HG02798 (cell line): ENCODE measurements around the gene SH3BP2.
A peak's percentile ranks its signal among the peaks of the same experiment; 100 is the strongest.

Experiments used
- ATAC-seq: cut with Tn5 transposase; IDR thresholded peaks from one replicate; pipeline ENCODE4 v1.9.1; 2021; ENCODE audit warnings: mild to moderate bottlenecking; ENCODE audit not compliant: unreplicated experiment, poor library complexity

SH3BP2 gene

DNA sequence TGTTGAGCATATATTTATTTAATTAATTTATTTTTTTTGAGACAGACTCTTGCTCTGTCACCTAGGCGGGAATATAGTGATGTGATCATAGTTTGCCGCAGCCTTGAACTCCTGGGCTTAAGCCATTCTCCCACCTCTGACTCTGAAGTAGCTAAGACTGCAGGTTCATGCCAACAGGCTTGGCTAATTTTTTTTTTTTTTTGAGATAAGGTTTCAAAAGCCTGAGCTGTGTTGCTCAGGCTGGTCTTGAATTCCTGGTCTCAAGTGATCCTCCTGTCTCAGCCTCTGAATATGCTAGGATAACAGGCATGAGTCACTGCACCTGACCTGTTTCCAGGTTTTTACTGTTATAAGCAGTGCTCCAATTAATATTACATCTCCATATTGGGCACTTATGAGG lies 55.6 kb downstream of the SH3BP2 start:
- ATAC-seq: no peak

DNA sequence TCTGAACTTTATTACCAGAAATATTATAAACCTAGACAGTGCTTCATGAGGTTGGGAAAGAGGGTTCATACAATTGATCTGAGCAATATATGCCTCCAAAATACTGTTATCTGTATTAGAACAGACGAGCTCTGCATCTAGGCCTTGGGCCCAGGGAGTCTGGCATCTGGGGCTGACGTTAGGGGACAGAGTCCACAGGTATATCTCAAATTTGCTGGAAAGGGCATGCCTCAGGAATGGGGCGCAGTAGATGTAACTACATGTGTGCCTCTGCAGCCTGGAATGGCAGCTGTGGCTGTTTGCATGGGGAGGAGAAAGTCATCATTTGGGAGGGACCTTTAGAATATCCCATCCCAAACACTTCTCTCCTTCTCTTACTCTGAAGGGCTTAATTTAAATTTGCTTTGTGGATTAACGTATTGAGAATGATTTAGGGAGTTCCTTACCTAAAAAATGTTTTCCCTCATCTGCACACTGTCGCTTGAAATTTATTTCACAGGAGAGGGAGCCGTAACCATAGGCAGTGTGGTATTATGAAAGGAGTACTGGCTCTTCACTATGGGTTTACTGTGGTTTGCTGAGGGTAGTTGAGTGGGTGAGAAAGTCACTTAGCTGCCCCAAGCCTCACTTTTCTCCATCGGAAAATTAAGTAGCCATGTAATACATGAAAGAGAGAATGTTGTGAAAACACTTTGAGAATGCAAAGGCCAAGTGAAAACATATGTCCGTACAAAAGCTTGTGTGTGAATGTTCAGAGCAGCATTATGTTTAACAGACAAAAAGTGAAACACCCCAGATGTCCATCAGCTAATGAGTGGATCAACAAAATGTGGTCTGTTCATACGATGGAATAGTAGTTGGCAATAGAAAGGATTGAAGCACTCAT lies 56.6 kb downstream of the SH3BP2 start:
- no peak for ATAC-seq

DNA sequence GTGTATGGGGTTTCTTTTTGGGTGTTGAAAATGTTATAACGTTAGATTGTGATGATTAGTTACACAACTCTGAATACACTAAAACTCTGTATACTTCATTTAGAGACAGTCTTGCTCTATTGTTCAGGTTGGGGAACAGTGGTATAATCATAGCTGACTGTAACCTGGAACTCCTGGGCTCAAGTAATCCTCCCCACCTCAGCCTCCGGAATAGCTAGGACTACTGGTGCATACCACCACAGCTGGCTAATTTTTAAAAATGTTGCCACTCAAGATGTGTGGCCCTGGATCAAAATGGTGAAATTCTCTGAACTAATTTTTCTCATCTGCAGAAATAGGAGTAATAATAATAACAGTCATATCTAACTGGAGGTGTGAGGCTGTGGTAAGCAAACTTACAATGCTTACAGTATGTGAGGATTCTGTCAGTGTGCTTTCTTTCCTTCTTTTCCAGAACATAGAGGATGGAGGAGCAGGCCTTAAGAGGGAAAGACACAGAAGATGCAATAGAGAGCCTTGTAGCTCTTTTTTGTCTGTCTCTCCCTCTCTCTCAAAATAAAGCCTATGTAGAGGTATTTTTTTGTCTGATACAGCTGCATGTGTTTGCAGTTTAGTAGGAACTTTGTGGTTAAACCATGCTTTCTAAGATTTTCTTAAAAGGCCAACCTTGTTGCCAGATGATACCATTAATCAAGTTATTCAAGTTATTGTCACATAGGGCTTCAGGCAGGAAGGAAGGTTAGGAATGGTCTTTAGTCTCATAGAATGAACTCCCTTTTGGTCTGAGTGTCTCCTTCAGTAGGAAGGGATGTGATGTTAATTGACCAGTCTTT lies 58.3 kb downstream of the SH3BP2 start:
- ATAC-seq: no peak

- ATAC-seq: peak; percentile 61
Observed at GRCh38 chr4:2852481-2852921, 59.6 kb downstream of the SH3BP2 start.

GRCh38 chr4:2855584-2855983 lies 62.7 kb downstream of the SH3BP2 start:
- ATAC-seq: no peak

GRCh38 chr4:2856266-2856665 lies 63.4 kb downstream of the SH3BP2 start:
- no peak for ATAC-seq

DNA sequence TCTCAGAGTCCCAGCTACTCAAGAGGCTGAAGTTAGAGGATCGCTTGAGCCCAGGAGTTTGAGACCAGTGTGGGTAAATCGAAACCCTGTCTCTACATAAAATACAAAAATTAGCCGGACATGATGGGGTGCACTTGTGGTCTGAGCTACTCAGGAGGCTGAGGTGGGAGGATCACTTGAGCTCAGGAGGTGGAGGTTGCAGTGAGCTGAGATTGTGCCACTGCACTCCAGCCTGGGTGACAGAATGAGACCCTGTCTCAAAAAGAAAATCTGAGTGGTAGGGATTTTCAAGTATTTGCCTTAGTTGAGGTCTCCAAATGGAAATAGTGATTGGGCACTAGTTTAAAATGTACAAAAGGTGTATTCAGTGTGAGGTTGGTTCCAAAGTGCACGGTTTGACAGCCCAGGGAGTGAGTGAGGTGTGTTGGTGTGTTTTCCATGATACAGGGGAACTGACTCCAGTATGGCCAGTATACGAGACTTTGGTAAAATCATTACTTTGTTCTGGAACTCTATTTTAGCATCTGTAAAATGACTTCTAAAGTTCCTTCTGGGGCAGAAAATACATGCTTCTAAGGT lies 64.6 kb downstream of the SH3BP2 start:
- no peak for ATAC-seq

DNA sequence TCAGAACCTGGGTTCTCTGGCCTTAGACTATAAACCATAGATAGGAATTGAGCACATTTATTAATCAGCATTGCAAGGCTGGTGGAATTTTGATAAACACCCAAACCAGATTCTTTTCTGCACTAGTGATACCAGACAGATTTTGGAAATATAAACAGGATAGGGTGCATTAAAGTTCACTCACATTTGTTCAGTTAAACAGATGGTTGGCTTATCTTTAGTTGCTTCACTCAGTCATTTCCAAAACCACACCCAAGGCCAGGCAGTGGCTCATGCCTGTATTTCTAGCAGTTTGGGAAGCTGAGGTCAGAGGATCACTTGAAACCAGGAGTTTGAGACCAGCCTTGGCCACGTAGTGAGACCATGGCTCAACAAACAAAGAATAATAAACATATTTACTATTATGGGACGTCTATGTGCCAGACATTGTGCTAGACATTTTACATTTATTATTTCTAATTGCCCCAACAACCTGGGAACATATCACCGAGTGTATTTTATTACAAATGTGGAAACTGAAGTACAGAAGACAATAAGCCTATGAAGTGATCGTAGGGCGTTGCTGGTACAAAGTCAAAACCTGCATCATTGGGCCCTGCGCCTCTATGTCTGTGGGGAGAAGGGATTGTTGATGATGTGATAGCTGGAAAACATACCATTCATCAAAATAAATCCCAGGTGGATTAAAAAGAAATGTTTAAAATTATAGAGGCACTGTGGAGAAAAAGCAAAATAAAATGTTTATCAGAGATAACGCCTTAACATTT lies 65.7 kb downstream of the SH3BP2 start:
- no peak for ATAC-seq

GRCh38 chr4:2859514-2859913 lies 66.6 kb downstream of the SH3BP2 start:
- ATAC-seq: no peak

DNA sequence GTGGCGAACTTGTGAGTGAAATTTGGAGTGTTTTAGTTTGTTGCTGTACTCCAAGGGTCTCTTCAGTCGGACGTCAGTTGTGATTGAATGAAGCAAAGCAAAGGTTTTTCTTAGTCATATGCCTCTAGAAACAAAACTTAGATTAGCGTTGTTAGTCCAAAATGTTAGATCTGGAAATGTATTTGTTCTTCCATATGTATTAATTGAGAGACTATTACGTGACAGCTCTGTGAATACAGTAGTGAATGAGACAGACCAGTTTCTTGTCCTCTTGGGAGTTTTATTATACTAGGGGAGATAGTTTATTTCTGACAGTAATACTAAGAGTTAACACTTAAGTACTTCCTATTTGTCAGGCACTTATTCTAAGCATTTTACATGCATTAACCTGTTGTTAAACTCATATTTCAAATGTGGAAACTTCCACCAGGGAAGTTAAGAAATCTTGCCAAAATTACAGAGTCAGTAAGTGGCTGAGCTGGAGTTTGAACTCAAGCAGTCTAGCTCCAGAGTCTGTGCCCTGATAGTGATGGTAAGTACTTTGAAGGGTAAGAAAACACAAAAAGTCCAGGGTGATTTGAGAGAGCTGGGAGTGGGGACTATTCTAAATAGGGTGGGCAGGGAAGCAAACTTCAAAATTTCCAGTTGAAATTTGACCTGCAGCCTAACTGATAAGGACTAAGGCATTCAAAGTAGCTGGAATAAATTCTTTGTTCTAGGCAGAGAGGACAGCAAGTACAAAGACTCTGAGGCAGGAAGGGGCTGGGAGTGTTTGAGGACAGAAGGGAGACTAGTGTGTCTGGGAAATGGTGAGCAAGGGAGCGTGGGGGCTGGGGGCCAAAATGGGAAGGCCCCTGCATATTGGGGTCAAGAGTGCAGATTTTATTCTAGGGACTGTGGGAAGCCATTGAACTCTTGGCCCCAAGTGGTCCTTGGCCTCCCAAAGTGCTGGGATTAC lies 67.8 kb downstream of the SH3BP2 start:
- ATAC-seq: no peak

DNA sequence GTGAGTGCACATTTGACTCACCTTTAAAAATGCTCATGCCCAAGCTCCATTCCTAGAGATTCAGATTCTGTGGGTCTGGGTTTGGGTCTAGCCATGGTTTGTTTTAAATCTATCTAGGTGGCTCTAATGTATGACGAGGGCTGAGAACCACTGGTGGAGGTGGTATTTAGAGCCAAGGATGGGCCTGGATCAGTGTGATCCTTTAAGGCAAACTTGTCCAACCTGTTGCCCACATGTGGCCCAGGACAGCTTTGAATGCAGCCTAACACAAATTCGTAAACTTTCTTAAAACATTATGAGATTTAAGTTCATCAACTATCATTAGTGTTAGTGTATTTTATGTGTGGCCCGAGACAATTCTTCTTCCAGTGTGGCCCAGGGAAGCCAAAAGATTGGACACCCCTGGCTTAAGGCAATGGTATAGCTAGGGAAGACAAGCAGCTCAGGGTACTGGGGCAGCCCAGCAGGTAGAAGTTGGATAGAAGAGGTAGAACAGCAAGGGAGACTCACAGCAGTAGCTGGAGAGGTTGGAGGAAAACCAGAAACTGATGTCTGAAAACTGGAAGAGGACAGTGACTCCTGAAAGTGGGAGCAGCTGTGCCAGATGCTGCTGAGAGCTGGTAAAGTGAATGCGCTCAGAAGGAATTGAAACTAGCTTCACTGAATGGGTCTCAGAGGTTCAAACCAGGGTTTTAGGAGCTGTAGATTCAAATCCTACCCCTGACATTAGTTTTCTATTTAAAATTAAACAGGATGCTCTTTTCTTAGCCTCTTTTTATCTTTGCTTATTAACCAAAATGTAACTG lies 68.9 kb downstream of the SH3BP2 start:
- no peak for ATAC-seq

GRCh38 chr4:2862528-2862927 lies 69.6 kb downstream of the SH3BP2 start:
- ATAC-seq: no peak

DNA sequence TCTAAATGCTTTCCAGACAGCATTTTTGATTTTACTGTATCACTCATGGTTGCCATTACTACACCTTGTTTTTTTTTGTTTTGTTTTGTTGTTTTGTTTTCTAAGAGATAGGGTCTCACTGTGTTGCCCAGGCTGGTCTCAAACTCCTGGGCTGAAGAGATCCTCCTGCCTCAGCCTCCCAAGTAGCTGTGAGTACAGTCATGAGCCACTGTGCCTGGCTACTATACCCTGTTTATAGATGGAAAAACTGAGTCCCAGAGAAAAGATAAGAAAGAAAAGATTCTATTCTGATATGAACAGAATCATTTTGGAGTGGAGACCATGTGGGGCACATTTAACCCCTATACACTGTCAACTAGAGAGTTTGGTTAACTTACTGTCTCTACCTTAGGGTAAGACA lies 70.8 kb downstream of the SH3BP2 start:
- no peak for ATAC-seq

DNA sequence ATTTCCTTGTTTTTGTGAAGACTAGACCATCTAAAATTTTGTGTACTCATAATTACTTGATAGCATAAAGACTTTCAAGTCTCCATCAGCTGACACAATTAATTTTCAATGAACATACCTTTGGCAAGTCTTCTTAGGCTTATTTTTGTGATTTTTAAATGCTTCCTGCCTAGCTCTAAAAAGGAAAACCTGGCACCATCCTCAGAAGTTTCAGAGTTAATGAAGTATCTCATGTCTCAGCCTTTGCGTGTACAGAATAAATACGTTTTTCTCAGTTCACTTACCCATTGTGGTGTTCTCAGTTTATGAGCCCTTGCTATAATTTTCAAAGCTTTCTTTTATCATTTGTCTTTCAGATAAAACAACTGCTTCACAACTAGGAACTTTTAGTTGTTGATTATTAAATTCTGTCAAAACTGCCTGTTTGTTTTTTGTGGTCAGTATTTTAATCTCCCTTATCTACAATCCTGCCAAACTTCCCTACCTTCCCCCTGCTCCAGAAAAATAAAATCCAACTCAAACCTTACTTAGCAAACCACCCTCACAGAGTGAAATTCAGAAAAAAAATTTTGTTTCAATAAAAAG lies 72.4 kb downstream of the SH3BP2 start:
- ATAC-seq: no peak

GRCh38 chr4:2866160-2866861 lies 73.4 kb downstream of the SH3BP2 start:
- no peak for ATAC-seq

DNA sequence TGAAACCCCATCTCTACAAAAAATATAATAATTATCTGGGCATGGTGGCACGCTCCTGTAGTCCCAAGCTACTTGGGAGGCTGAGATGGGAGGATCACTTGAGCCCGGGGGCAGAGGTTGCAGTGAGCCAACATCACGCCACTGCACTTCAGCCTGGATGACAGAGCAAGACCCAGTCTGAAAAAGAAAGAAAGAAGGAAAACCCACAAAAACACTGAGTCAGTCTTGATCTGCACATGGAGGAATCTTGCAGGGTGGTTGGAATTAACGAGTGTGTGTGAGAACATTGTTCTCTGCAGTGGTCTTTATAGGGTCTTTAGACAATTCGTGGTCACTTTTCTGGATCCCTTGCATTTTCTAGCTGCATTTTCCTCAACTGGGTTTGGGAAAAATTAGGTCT lies 74.0 kb downstream of the SH3BP2 start:
- no peak for ATAC-seq

- ATAC-seq: no peak
Observed at GRCh38 chr4:2867758-2868491, 75.0 kb downstream of the SH3BP2 start.
